IMR-90 (cell line): ENCODE measurements around the gene LARP1. TPM values are rescaled to one million over a fixed set of nuclear protein-coding genes. Genes with fewer than 3 reads are reported as not detected.

Experiments
- ATAC-seq: fragments of 200-7000 bp; cut with Tn5 transposase; 2 replicates; pipeline ENCODE4 v1.9.1; 2020; ENCODE audit warnings: low read depth, mild to moderate bottlenecking, moderate library complexity
- BruUV-seq: library from RNA; stranded (reverse); fragments of 400-500 nt; replicated peaks from 2 replicates; lab custom pipeline; 2021; lab: Mats Ljungman, UMichigan
- CTCF ChIA-PET: fragments of 300-600 bp; formaldehyde crosslinking; extraction: SDS; loops from one replicate; lab custom pipeline; 2021; ENCODE audit warnings: antibody characterized with exemption; lab: Yijun Ruan, JAX
- POLR2A ChIA-PET: fragments of 300-600 bp; sonication (Branson Sonifier 250); formaldehyde crosslinking; loops from one replicate; lab custom pipeline; 2022; ENCODE audit warnings: antibody characterized with exemption; ENCODE audit not compliant: unreplicated experiment; lab: Charles Lee
- DNase-seq: peaks from one replicate; pipeline ENCODE4 v3.0.0; 2013
- H2AFZ ChIP-seq: replicated peaks from 2 replicates; pipeline ENCODE3; 2013; ENCODE audit warnings: low read length, mild to moderate bottlenecking; ENCODE audit not compliant: poor library complexity
- H2AK5ac ChIP-seq: 2 replicates; pipeline ENCODE4 v1.6.1; 2013; ENCODE audit warnings: low read depth, low read length, inconsistent platforms
- H2AK9ac ChIP-seq: replicated peaks from 2 replicates; pipeline ENCODE3; 2013; ENCODE audit warnings: mild to moderate bottlenecking, low read depth, low read length, moderate library complexity; ENCODE audit not compliant: poor library complexity
- H2BK120ac ChIP-seq: 2 replicates; pipeline ENCODE4 v1.6.1; 2013; ENCODE audit warnings: low read depth, low read length, inconsistent platforms
- H2BK15ac ChIP-seq: 3 replicates; pipeline ENCODE4 v1.6.1; 2013; ENCODE audit warnings: low read depth, low read length, inconsistent platforms
- H2BK20ac ChIP-seq: 2 replicates; pipeline ENCODE4 v1.6.1; 2013; ENCODE audit warnings: low read depth, mild to moderate bottlenecking, inconsistent platforms, low read length, moderate library complexity
- H2BK5ac ChIP-seq: 2 replicates; pipeline ENCODE4 v1.6.1; 2013; ENCODE audit warnings: mild to moderate bottlenecking, low read depth, low read length, inconsistent platforms; ENCODE audit not compliant: poor library complexity, severe bottlenecking
- H3K14ac ChIP-seq: replicated peaks from 2 replicates; pipeline ENCODE4 v1.6.1; 2013; ENCODE audit warnings: low read depth, low read length, inconsistent platforms
- H3K18ac ChIP-seq: 2 replicates; pipeline ENCODE4 v1.6.1; 2013; ENCODE audit warnings: low read depth, low read length, control low read depth
- H3K23ac ChIP-seq: 2 replicates; pipeline ENCODE4 v1.6.1; 2013; ENCODE audit warnings: low read depth, low read length, inconsistent platforms
- H3K27ac ChIP-seq: 2 replicates; pipeline ENCODE4 v1.5.1; 2013; ENCODE audit warnings: mild to moderate bottlenecking, control low read depth, low read length; ENCODE audit not compliant: insufficient read depth
- H3K27me3 ChIP-seq: 2 replicates; pipeline ENCODE4 v1.6.1; 2013; ENCODE audit warnings: low read length; ENCODE audit not compliant: control insufficient read depth, insufficient read depth
- H3K36me3 ChIP-seq: 2 replicates; pipeline ENCODE4 v1.6.1; 2013; ENCODE audit warnings: low read length, mixed read lengths; ENCODE audit not compliant: control insufficient read depth, insufficient read depth
- H3K4ac ChIP-seq: 2 replicates; pipeline ENCODE4 v1.6.1; 2013; ENCODE audit warnings: low read depth, low read length, inconsistent platforms
- H3K4me1 ChIP-seq: 2 replicates; pipeline ENCODE4 v1.6.1; 2013; ENCODE audit warnings: low read length, mixed read lengths; ENCODE audit not compliant: control insufficient read depth, insufficient read depth
- H3K4me2 ChIP-seq: 2 replicates; pipeline ENCODE4 v1.6.1; 2013; ENCODE audit warnings: low read depth, mild to moderate bottlenecking, control low read depth, low read length, moderate library complexity
- H3K4me3 ChIP-seq: 2 replicates; pipeline ENCODE4 v1.5.1; 2013; ENCODE audit warnings: low read depth, mild to moderate bottlenecking, control low read depth, low read length, moderate library complexity; ENCODE audit not compliant: insufficient read depth
- H3K56ac ChIP-seq: 2 replicates; pipeline ENCODE4 v1.6.1; 2013; ENCODE audit warnings: low read length, inconsistent platforms; ENCODE audit not compliant: insufficient read depth; ENCODE audit errors: extremely low read depth
- H3K79me1 ChIP-seq, 2 experiments: 2 replicates each; pipeline ENCODE4 v1.6.1; 2013; ENCODE audit warnings: low read length in 2 of 2, inconsistent platforms in 1 of 2, low read depth in 1 of 2
- H3K9ac ChIP-seq: 2 replicates; pipeline ENCODE4 v1.6.1; 2013; ENCODE audit warnings: low read depth, low read length, control low read depth
- H3K9me1 ChIP-seq: 2 replicates; pipeline ENCODE4 v1.6.1; 2013; ENCODE audit warnings: low read length, inconsistent platforms; ENCODE audit not compliant: insufficient read depth
- H3K9me3 ChIP-seq: 2 replicates; pipeline ENCODE4 v1.6.1; 2013; ENCODE audit warnings: low read length; ENCODE audit not compliant: control insufficient read depth, insufficient read depth
- H4K20me1 ChIP-seq: 2 replicates; pipeline ENCODE4 v1.6.1; 2013; ENCODE audit warnings: low read length, inconsistent platforms; ENCODE audit not compliant: insufficient read depth
- H4K5ac ChIP-seq: 2 replicates; pipeline ENCODE4 v1.6.1; 2013; ENCODE audit warnings: mild to moderate bottlenecking, low read depth, low read length, control low read depth
- H4K8ac ChIP-seq, 2 experiments: 2 replicates each; pipeline ENCODE4 v1.6.1; 2013; ENCODE audit warnings: low read depth in 2 of 2, low read length in 2 of 2, control low read depth in 1 of 2, inconsistent platforms in 1 of 2
- H4K91ac ChIP-seq: 2 replicates; pipeline ENCODE4 v1.6.1; 2013; ENCODE audit warnings: low read depth, low read length, inconsistent platforms; ENCODE audit not compliant: insufficient read depth
- CEBPB ChIP-seq: IDR thresholded peaks from 2 replicates; pipeline ENCODE4 v1.6.1; 2012; ENCODE audit warnings: low read depth, low read length, improper control_type of control experiment
- CHD1 ChIP-seq: IDR thresholded peaks from 2 replicates; pipeline ENCODE4 v1.6.1; 2012; ENCODE audit warnings: low read depth, low read length, improper control_type of control experiment
- CTCF ChIP-seq: conservative IDR thresholded peaks from 2 replicates; pipeline ENCODE4 v1.5.1; 2012; ENCODE audit warnings: mild to moderate bottlenecking, low read depth, low read length, improper control_type of control experiment
- ELK1 ChIP-seq: fragments of 150-350 bp; IDR thresholded peaks from 2 replicates; pipeline ENCODE4 v1.6.1; 2016; ENCODE audit warnings: low read depth, mild to moderate bottlenecking, low read length, moderate library complexity, borderline replicate concordance
- FOS ChIP-seq: fragments of 150-350 bp; IDR thresholded peaks from 2 replicates; pipeline ENCODE4 v1.6.1; 2016; ENCODE audit warnings: low read depth, low read length
- MAFK ChIP-seq: IDR thresholded peaks from 2 replicates; pipeline ENCODE4 v1.6.1; 2012; ENCODE audit warnings: low read depth, low read length, improper control_type of control experiment
- MAZ ChIP-seq: IDR thresholded peaks from 2 replicates; pipeline ENCODE4 v1.6.1; 2012; ENCODE audit warnings: low read depth, mild to moderate bottlenecking, low read length, improper control_type of control experiment, moderate library complexity, borderline replicate concordance
- MXI1 ChIP-seq: IDR thresholded peaks from 2 replicates; pipeline ENCODE4 v1.6.1; 2012; ENCODE audit warnings: low read depth, mild to moderate bottlenecking, low read length, moderate library complexity, borderline replicate concordance
- NFE2L2 ChIP-seq: fragments of 150-350 bp; IDR thresholded peaks from 2 replicates; pipeline ENCODE4 v1.6.1; 2016; ENCODE audit warnings: low read depth, mild to moderate bottlenecking, low read length
- RAD21 ChIP-seq: IDR thresholded peaks from 2 replicates; pipeline ENCODE4 v1.6.1; 2012; ENCODE audit warnings: low read length, improper control_type of control experiment
- RCOR1 ChIP-seq: IDR thresholded peaks from 2 replicates; pipeline ENCODE4 v1.6.1; 2012; ENCODE audit warnings: mild to moderate bottlenecking, low read length, improper control_type of control experiment; ENCODE audit not compliant: insufficient replicate concordance
- RFX5 ChIP-seq: IDR thresholded peaks from 2 replicates; pipeline ENCODE4 v1.8.0; 2012; ENCODE audit warnings: low read depth, mild to moderate bottlenecking, low read length, moderate library complexity
- SMC3 ChIP-seq: fragments of 150-350 bp; IDR thresholded peaks from 2 replicates; pipeline ENCODE4 v1.6.1; 2016; ENCODE audit warnings: low read depth, mild to moderate bottlenecking, antibody characterized with exemption, low read length, moderate library complexity
- USF2 ChIP-seq: fragments of 150-350 bp; IDR thresholded peaks from 2 replicates; pipeline ENCODE4 v1.6.1; 2017; ENCODE audit warnings: mild to moderate bottlenecking, antibody characterized with exemption, low read length, low read depth
- WGBS, 2 experiments: methylation state at CpG; one replicate each; pipeline versions ENCODE4 v1.1.5 to v1.1.7; 2013; ENCODE audit warnings: missing lambda C conversion rate in 2 of 2; ENCODE audit not compliant: insufficient read length in 1 of 2; ENCODE audit errors: extremely low coverage in 2 of 2; 5-methylcytosine and 5-hydroxymethylcytosine counted together
- dilution Hi-C: fragments of 300-500 bp; cut with HindIII; formaldehyde crosslinking; loops from one replicate; pipeline ENCODE4 v1.14.3; 2018; ENCODE audit warnings: low sequenced_read_pairs; ENCODE audit not compliant: unreplicated experiment
- in situ Hi-C: fragments of 300-500 bp; cut with MboI; formaldehyde crosslinking; loops from 3 replicates; pipeline ENCODE4 v1.14.3; 2019; ENCODE audit warnings: low sequenced_read_pairs, inconsistent platforms, mixed read lengths
- intact Hi-C: fragments of 100-400 bp; cut with micrococcal nuclease; formaldehyde crosslinking; loops from 2 replicates; pipeline ENCODE4 v1.10.0; 2022
- polyA plus RNA-seq, 3 experiments: library from polyadenylated mRNA; depleted of rRNA; stranded (reverse); fragments of >200 nt; gene quantifications; 2 replicates each; pipeline ENCODE4 v1.2.3, GENCODE V29; 2012; ENCODE audit warnings: low replicate concordance in 1 of 3
- total RNA-seq: library from RNA; depleted of rRNA; stranded (reverse); fragments of >200 nt; gene quantifications from 2 replicates; pipeline ENCODE4 v1.2.3, GENCODE V29; 2012

The LARP1 gene
- total and polyA plus RNA-seq, 2 of the 4 experiments (the other 2 are of a cell fraction): 47.3 to 77.4 TPM

GRCh38 chr5:154757814-154758406 is 2.7 kb downstream of the LARP1 start:
- Histone ChIP-seq H4K91ac (no peak overlapping the region), H4K8ac (no peak overlapping the region), H3K9me3 (no peaks in the 10 kb centered on the region), H3K9ac (peak overlapping the region; percentile 6; the same call in 1 of the 2 replicates), H3K79me1 (peaks cover 3 to 37% of the 10 kb centered on the region in 2 experiments; a peak in 2 of 4 replicates), H3K56ac (no peak overlapping the region), H3K23ac (peak overlapping the region; percentile 70; the same call in 1 of the 2 replicates), H2AFZ (no peak overlapping the region), H2BK120ac (no peak overlapping the region), H3K4me2 (peak overlapping the region; percentile 95), H3K27me3 (no peaks in the 10 kb centered on the region), H2AK9ac (no peak overlapping the region), H3K18ac (no peak overlapping the region), H3K36me3 (no peaks in the 10 kb centered on the region), H3K4me1 (peaks cover 26% of the 10 kb centered on the region), H2AK5ac (peak overlapping the region; percentile 24; the same call in 1 of the 2 replicates), H2BK5ac (no peak overlapping the region), H2BK15ac (no peak overlapping the region), H3K4ac (no peak overlapping the region), H4K20me1 (peaks cover 65% of the 10 kb centered on the region), H3K14ac (0 out of 2 replicates have a peak overlapping the region, but pooled peaks have one; percentile 19), H4K5ac (no peak overlapping the region), H3K9me1 (peaks cover 24% of the 10 kb centered on the region; the same call in 1 of the 2 replicates), H3K4me3 (peak overlapping the region; percentile 19; the same call in 1 of the 2 replicates), H3K27ac (0 out of 2 replicates have a peak overlapping the region, but pooled peaks have one; percentile 7), H2BK20ac (no peak overlapping the region)
- ChIA-PET CTCF (no interaction called here), POLR2A (interaction anchor here (0.6 kb wide), 2 partner anchors 75 to 85 kb away, joined by 4 to 6 read pairs; no protein-coding TSS in a partner anchor)
- DNase-seq: peak; percentile 22
- in situ Hi-C loops: loop anchor here (5.0 kb wide), 1 partner anchor 44 kb away; no protein-coding TSS in a partner anchor
- no peak for TF ChIP-seq CEBPB
- TF ChIP-seq CHD1: no peak
- TF ChIP-seq CTCF: no peak
- no peak for TF ChIP-seq NFE2L2
- TF ChIP-seq USF2: no peak
- TF ChIP-seq ELK1: no peak
- no peak for TF ChIP-seq RAD21
- no peak for TF ChIP-seq MAZ
- TF ChIP-seq RCOR1: no peak
- no peak for TF ChIP-seq SMC3
- TF ChIP-seq MAFK: no peak
- no peak for TF ChIP-seq MXI1
- TF ChIP-seq FOS: no peak
- no peak for TF ChIP-seq RFX5
- BruUV-seq: no TSS peak
- intact Hi-C loops: loop anchor here (2.0 kb wide), 2 partner anchors 37 to 55 kb away; no protein-coding TSS in a partner anchor
- WGBS, 2 experiments: 19% methylated on average over 3 of the region's 5 CpGs; no CpG with 5 or more reads in 1 of the 2 experiments
- no peak for ATAC-seq
- dilution Hi-C loops: no loop called here
